K562 (cell line): ENCODE data around the gene PIP5K1B. TPM values are rescaled to one million over a fixed set of nuclear protein-coding genes. Genes with fewer than 3 reads are reported as not detected.

Experiments
- CBFA2T3 ChIP-seq: fragments of 450-650 bp; IDR thresholded peaks from 2 replicates; pipeline ENCODE4 v1.6.1; 2017
- CTBP1 ChIP-seq: fragments of 450-650 bp; IDR thresholded peaks from 2 replicates; pipeline ENCODE4 v1.6.1; 2016; ENCODE audit warnings: borderline replicate concordance
- FOSL1 ChIP-seq: fragments of 200-800 bp; sonication (Bioruptor generic); conservative IDR thresholded peaks from 2 replicates; pipeline ENCODE4 v1.6.1; 2016; ENCODE audit warnings: missing genetic modification characterization, missing compliant biosample characterization
- HMBOX1 ChIP-seq: sonication (generic); IDR thresholded peaks from 2 replicates; pipeline ENCODE4 v1.6.1; 2016
- ID3 ChIP-seq, 2 experiments: fragments of 250-450 bp in 1 of 2; fragments of 450-650 bp in 1 of 2; sonication (Bioruptor Pico) in 1 of 2; IDR thresholded peaks; 2 replicates each; pipeline versions ENCODE4 v1.6.1 to v1.8.0; 2016 to 2021; ENCODE audit warnings: mild to moderate bottlenecking in 2 of 2, moderate library complexity in 2 of 2, missing compliant biosample characterization in 1 of 2, missing genetic modification characterization in 1 of 2
- KDM2B ChIP-seq: fragments of 250-450 bp; sonication (Bioruptor Pico); IDR thresholded peaks from 2 replicates; pipeline ENCODE4 v1.8.0; 2021; ENCODE audit warnings: mild to moderate bottlenecking, moderate library complexity
- KLF16 ChIP-seq: IDR thresholded peaks from 2 replicates; pipeline ENCODE4 v1.6.1; 2016; ENCODE audit warnings: antibody characterized with exemption
- TEAD4 ChIP-seq, 2 experiments: sonication (generic) in 1 of 2; formaldehyde crosslinking in 1 of 2; IDR thresholded peaks; 2 replicates each; pipeline versions ENCODE4 v1.6.1 to v1.8.0; 2012 to 2022; ENCODE audit warnings: borderline replicate concordance in 1 of 2, inconsistent platforms in 1 of 2, low read length in 1 of 2, mild to moderate bottlenecking in 1 of 2, missing genetic modification reagents in 1 of 2
- TOE1 ChIP-seq, 2 experiments: fragments of 450-650 bp in 1 of 2; sonication (generic) in 1 of 2; formaldehyde crosslinking in 1 of 2; IDR thresholded peaks; 2 replicates each; pipeline versions ENCODE4 v1.7.1 to v1.8.0; 2016 to 2022; ENCODE audit warnings: borderline replicate concordance in 2 of 2, mild to moderate bottlenecking in 2 of 2, antibody characterized with exemption in 1 of 2, inconsistent platforms in 1 of 2, low read depth in 1 of 2, missing genetic modification reagents in 1 of 2, moderate library complexity in 1 of 2
- polyA plus RNA-seq, 8 experiments: library from polyadenylated mRNA; depleted of rRNA in 4 of 8; stranded (reverse) in 5 of 8; unstranded in 3 of 8; fragments of >200 nt; fragmentation: Nextera tagmentation in 2 of 8; fragmentation: Illumina TruSeq in 1 of 8; extraction: Ambion mirVana in 2 of 8; extraction: Trizol in 1 of 8; gene quantifications; 2 replicates each; pipeline versions ENCODE4 v1.2.1 to v1.2.3, GENCODE V29; 2011 to 2014; ENCODE audit warnings: inconsistent platforms in 1 of 8, missing spikeins in 1 of 8
- total RNA-seq, 7 experiments: library from RNA; depleted of rRNA in 6 of 7; stranded (reverse); fragments of >200 nt in 6 of 7; fragmentation: Illumina TruSeq in 2 of 7; extraction: Trizol in 2 of 7; gene quantifications; 2 replicates each; pipeline versions ENCODE4 v1.2.1 to v1.2.3, GENCODE V29; 2011 to 2021; ENCODE audit warnings: low replicate concordance in 1 of 7

The PIP5K1B gene
- total and polyA plus RNA-seq, 9 of the 15 experiments (the other 6 are each of a cell fraction or from before 2014, with no cell fraction given) = 3.1 to 12.9 (median 7.4) TPM

DNA sequence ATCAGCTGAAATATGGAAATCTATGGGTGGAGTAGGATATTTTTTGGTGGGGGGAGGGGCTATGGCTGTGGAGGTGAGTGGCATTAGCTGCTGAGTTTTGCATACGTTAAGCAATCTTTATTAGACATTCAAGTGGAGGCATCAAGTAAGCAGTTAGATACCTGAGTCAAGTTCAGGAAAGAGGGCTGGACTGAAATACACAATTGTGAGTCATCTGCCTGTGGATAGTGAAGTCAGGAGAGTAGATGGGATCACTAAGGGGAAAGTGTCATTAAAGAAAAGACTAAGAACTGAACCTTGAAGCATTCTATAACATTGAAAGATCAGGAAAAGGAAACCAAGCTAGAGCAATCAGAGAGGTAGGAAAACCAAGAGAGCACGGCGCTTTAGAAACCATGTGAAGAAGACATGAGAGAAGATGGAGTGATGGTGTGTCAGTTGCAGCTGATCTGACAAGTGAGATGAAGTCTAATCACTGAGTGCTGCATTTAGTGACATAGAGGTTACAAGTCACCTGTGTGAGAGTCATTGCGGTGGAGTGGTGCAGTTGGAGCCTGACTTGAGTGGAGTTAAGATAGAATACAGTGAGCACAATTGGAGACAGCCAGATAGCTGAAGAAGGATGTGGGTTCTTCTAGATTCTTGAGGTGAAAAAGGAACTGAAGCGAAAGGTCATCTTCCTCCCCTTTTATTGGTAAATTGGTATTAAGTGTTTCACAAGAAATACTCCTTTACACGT is 88.7 kb downstream of the PIP5K1B start (continued):
- 0 out of 2 replicates have a peak, but pooled peaks have one; percentile 28 for TF ChIP-seq CTBP1
- no peak for TF ChIP-seq ID3 (CRISPR knock-in tag; IDR thresholded peaks at IDR 0.05)
- peak; percentile 41; the same call in 1 of the 2 replicates for TF ChIP-seq ID3 (tag; IDR thresholded peaks at IDR 0.05)
- TF ChIP-seq TEAD4 (IDR thresholded peaks at IDR 0.05; ENCODE audit: low read length) = peak; percentile 51; the same call in 1 of the 2 replicates
- no peak for TF ChIP-seq TEAD4 (CRISPR knock-in tag; IDR thresholded peaks at IDR 0.05; ENCODE audit: borderline replicate concordance)
- peak; percentile 67 for TF ChIP-seq CBFA2T3
- TF ChIP-seq TOE1 (IDR thresholded peaks at IDR 0.05; ENCODE audit: borderline replicate concordance) = no peak
- TF ChIP-seq TOE1 (CRISPR knock-in tag; IDR thresholded peaks at IDR 0.05; ENCODE audit: borderline replicate concordance, low read depth) = no peak
- peak; percentile 6; the same call in 1 of the 2 replicates for TF ChIP-seq KLF16
- TF ChIP-seq HMBOX1 = peak; percentile 57; the same call in 1 of the 2 replicates
- no peak for TF ChIP-seq KDM2B (CRISPR knock-in tag)
- TF ChIP-seq FOSL1 (tag) = peak; percentile 43
